ENCODE measurements around the gene VTI1B.

VTI1B gene

DNA sequence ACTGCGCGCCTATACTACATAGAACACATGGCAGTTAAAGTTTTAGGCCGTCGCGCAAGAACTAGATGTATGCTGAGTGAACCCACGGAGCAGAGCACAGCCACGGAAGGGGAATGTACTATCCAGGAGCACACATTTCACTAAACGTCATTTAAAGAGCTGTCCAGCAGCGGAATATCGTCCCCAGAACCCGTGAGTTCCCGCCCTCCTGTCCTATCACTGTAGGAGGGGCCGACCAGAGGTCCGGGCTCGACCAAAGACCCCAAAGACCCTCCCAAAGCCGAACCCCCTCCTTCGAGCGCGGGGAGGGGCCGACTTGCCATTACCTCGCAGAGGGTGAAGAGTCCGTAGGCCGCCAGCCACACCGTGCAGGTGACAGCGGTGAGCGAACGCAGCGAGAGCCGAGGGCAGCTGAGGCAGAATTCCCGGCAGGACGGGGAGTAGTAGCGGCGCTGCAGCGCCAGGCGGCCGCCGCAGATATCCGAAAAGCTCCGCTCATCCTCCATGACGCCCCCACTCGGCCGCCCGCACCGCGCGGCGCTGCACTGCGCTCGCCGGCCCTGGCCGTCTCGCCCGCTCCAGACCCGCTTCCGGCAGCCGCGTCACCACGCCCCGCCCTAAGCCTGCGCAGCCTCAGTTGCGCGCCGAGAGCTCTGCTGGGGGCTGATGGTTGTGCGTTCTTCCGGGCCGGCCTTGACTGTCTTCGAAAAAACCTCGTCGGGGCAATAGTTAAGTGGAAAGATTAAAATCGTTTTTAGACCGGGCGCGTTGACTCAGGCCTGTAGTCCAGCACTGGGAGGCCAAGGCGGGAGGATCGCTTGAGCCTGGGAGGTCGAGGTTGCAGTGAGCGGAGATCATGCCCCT is 74.5 kb downstream of the VTI1B start, which contains the start of gene PIGH:
TSS of gene PIGH (minus strand) at position 571 of the 864 bp plus-strand sequence. CDS start at position 506, 65 bp downstream.
- Histone ChIP-seq H3K27me3 (ENCODE audit: insufficient read depth, poor library complexity, severe bottlenecking) (no peaks in the 10 kb centered on the region), H3K27ac (replicated peaks) (peak within 1 kb of the TSS; percentile 56), H3K4me3 (replicated peaks; ENCODE audit: insufficient read depth, low read length) (peak within 1 kb of the TSS; percentile 73)
- peak; percentile 49 to 74 for DNase-seq (ENCODE audit: low read depth in 1 of 2, low spot score in 1 of 2)
- no peak for TF ChIP-seq GABPA (IDR thresholded peaks at IDR 0.05; ENCODE audit: low read depth)
- TF ChIP-seq, protein P1, sequence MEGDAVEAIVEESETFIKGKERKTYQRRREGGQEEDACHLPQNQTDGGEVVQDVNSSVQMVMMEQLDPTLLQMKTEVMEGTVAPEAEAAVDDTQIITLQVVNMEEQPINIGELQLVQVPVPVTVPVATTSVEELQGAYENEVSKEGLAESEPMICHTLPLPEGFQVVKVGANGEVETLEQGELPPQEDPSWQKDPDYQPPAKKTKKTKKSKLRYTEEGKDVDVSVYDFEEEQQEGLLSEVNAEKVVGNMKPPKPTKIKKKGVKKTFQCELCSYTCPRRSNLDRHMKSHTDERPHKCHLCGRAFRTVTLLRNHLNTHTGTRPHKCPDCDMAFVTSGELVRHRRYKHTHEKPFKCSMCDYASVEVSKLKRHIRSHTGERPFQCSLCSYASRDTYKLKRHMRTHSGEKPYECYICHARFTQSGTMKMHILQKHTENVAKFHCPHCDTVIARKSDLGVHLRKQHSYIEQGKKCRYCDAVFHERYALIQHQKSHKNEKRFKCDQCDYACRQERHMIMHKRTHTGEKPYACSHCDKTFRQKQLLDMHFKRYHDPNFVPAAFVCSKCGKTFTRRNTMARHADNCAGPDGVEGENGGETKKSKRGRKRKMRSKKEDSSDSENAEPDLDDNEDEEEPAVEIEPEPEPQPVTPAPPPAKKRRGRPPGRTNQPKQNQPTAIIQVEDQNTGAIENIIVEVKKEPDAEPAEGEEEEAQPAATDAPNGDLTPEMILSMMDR (IDR thresholded peaks at IDR 0.05; ENCODE audit: insufficient read depth, low read length) = peak; percentile 1
- peak; percentile 53; the same call in 1 of the 2 replicates for TF ChIP-seq POLR2AphosphoS5 (IDR thresholded peaks at IDR 0.05; ENCODE audit: low read depth)
- TF ChIP-seq, protein P2, sequence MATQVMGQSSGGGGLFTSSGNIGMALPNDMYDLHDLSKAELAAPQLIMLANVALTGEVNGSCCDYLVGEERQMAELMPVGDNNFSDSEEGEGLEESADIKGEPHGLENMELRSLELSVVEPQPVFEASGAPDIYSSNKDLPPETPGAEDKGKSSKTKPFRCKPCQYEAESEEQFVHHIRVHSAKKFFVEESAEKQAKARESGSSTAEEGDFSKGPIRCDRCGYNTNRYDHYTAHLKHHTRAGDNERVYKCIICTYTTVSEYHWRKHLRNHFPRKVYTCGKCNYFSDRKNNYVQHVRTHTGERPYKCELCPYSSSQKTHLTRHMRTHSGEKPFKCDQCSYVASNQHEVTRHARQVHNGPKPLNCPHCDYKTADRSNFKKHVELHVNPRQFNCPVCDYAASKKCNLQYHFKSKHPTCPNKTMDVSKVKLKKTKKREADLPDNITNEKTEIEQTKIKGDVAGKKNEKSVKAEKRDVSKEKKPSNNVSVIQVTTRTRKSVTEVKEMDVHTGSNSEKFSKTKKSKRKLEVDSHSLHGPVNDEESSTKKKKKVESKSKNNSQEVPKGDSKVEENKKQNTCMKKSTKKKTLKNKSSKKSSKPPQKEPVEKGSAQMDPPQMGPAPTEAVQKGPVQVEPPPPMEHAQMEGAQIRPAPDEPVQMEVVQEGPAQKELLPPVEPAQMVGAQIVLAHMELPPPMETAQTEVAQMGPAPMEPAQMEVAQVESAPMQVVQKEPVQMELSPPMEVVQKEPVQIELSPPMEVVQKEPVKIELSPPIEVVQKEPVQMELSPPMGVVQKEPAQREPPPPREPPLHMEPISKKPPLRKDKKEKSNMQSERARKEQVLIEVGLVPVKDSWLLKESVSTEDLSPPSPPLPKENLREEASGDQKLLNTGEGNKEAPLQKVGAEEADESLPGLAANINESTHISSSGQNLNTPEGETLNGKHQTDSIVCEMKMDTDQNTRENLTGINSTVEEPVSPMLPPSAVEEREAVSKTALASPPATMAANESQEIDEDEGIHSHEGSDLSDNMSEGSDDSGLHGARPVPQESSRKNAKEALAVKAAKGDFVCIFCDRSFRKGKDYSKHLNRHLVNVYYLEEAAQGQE (IDR thresholded peaks at IDR 0.05; ENCODE audit: insufficient replicate concordance, low read depth) = peak; percentile 82
